Spleen (tissue), 11 donors: ENCODE measurements around the gene MRPL49. TPM values are rescaled to one million over a fixed set of nuclear protein-coding genes. Genes with fewer than 3 reads are reported as not detected.

Experiments used
- DNase-seq: peaks from one replicate; pipeline ENCODE4 v3.0.0-alpha.2; 2020
- H3K27ac ChIP-seq, 8 donors: fragments of 200-600 bp; sonication (generic) in 7 of 8; 1 replicate in 4 of 8; 2 replicates in 4 of 8; pipeline versions ENCODE4 v1.5.0 to v1.8.0; 2016 to 2021; ENCODE audit warnings: inconsistent platforms in 4 of 8, mild to moderate bottlenecking in 4 of 8, moderate library complexity in 1 of 8
- H3K27me3 ChIP-seq, 7 donors: fragments of 200-600 bp; sonication (generic) in 6 of 7; replicated peaks in 1 of 7; 1 replicate in 4 of 7; 2 replicates in 3 of 7; pipeline versions ENCODE4 v1.5.0 to v1.8.0; 2016 to 2021; ENCODE audit warnings: inconsistent platforms in 3 of 7, mild to moderate bottlenecking in 1 of 7
- H3K36me3 ChIP-seq, 6 donors: fragments of 200-600 bp; sonication (generic) in 5 of 6; 1 replicate in 4 of 6; 2 replicates in 2 of 6; pipeline versions ENCODE4 v1.5.0 to v1.8.0; 2016 to 2021; ENCODE audit warnings: inconsistent platforms in 2 of 6
- H3K4me1 ChIP-seq, 6 donors: fragments of 200-600 bp; sonication (generic) in 5 of 6; 1 replicate in 3 of 6; 2 replicates in 3 of 6; pipeline versions ENCODE4 v1.5.0 to v1.8.0; 2016 to 2021; ENCODE audit warnings: inconsistent platforms in 3 of 6
- H3K4me3 ChIP-seq, 8 donors: fragments of 200-600 bp; sonication (generic) in 7 of 8; 1 replicate in 4 of 8; 2 replicates in 4 of 8; pipeline versions ENCODE4 v1.5.0 to v1.8.0; 2016 to 2021; ENCODE audit warnings: inconsistent platforms in 4 of 8, mild to moderate bottlenecking in 4 of 8, moderate library complexity in 2 of 8
- H3K9me3 ChIP-seq, 8 donors: fragments of 200-600 bp; sonication (generic) in 7 of 8; 1 replicate in 4 of 8; 2 replicates in 4 of 8; pipeline versions ENCODE4 v1.5.0 to v1.8.0; 2016 to 2021; ENCODE audit warnings: inconsistent platforms in 4 of 8
- POLR2A ChIP-seq, 3 donors: fragments of 450-650 bp; IDR thresholded peaks; one replicate each; pipeline ENCODE4 v1.5.1; 2017; ENCODE audit warnings: antibody characterized with exemption in 3 of 3, mild to moderate bottlenecking in 1 of 3
- POLR2AphosphoS5 ChIP-seq, 3 donors: sonication (generic); formaldehyde crosslinking; IDR thresholded peaks; one replicate each; pipeline ENCODE4 v1.5.1; 2017; ENCODE audit warnings: antibody characterized with exemption in 3 of 3
- WGBS, 5 donors: extraction: QIAGEN DNeasy Blood & Tissue Kit in 3 of 5; methylation state at CpG; one replicate each; pipeline versions ENCODE4 v1.1.5 to v1.1.7; 2013 to 2018; 5-methylcytosine and 5-hydroxymethylcytosine counted together
- intact Hi-C: fragments of 100-400 bp; cut with DNase I; formaldehyde crosslinking; loops from one replicate; pipeline ENCODE4 v1.15.0; 2023; ENCODE audit warnings: low total_unique reads
- polyA plus RNA-seq, 3 donors: library from polyadenylated mRNA; stranded (reverse); fragments of 200-250 nt; gene quantifications; one replicate each; pipeline ENCODE4 v1.2.1, GENCODE V29; 2013
- total RNA-seq, 7 donors: library from RNA; depleted of rRNA in 3 of 7; stranded (reverse); fragments of >200 nt in 3 of 7; fragmentation: NEBNext Ultra II Directional in 4 of 7; extraction: Animal tissue kit (Norgen Biotek cat#: 25700) in 4 of 7; gene quantifications; one replicate each; pipeline versions ENCODE4 v1.1.0 to v1.2.1, GENCODE V29; 2016 to 2021
- TF ChIP-seq, protein P1 (sequence below), 11 experiments: fragments of 200-600 bp in 7 of 11; fragments of 450-650 bp in 4 of 11; sonication (generic) in 4 of 11; IDR thresholded peaks in 8 of 11; conservative IDR thresholded peaks in 3 of 11; 1 replicate in 7 of 11; 2 replicates in 4 of 11; pipeline versions ENCODE4 v1.4.0 to v1.8.0; 2016 to 2021; ENCODE audit warnings: antibody characterized with exemption in 11 of 11, inconsistent platforms in 4 of 11, mild to moderate bottlenecking in 1 of 11
- donor health status: healthy with polysubstance abuse.
- donor health status: DM: no; HTN: no; CAD: no; lungs with moderate emphysema.
- donor health status: DM: no; HTN: no; CAD: no.
- donor health status: Bipolar disorder and iron deficiency.
- donor health status: healthy.
- donor health status: DM: no; HTN: no; CAD: no.
- donor health status: DM: yes; HTN: yes; CAD: no.

Gene MRPL49
- total and polyA plus RNA-seq, 10 donors, result 20.0 to 51.2 (median 40.1) TPM

DNA sequence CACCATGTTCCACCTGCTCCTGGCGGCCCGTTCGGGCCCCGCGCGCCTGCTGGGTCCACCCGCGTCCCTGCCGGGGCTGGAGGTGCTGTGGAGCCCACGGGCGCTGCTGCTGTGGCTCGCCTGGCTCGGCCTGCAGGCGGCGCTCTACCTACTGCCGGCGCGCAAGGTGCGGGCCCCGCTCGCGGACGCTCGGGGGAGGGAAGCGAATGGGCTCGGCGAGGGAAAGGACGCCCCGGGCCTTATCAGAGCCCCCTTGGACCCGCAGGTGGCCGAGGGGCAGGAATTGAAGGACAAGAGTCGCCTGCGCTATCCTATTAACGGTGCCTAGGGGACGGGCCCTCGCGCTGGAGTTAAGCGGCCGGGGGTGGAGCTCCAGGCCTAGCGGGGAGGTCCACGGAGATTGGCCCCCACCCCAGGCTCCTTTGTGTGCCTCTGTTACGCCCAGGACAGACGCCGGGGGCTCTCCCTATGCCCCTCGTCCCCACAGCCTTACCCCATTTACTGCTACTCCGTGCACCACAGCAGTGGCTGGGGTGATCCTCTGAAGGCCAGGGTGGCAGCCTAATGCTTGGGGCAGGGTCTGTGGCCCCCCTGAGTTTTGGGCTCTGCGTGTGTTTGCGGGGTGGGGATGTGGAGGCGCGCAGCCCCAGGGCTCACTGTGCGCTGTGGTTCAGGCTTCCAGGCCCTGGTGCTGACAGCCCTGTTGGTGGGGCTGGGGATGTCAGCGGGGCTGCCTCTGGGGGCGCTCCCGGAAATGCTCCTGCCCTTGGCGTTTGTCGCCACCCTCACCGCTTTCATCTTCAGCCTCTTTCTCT lies 9.4 kb upstream of the MRPL49 start:
- peak overlapping the region; percentile 54 to 77 (median 57) for H3K4me3 ChIP-seq
- intact Hi-C loops, result no loop called here
- peaks cover 40 to 74% (median 59%) of the 10 kb centered on the region in 6 donors for H3K4me1 ChIP-seq
- 1 to 2% (median 1%) methylated on average over 24 to 57 of the region's 57 CpGs for WGBS, 5 donors
- DNase-seq, result peak; percentile 95
- H3K36me3 ChIP-seq, result peaks cover 0 to 42% (median 30%) of the 10 kb centered on the region in 6 donors
- no peaks in the 10 kb centered on the region for H3K27me3 ChIP-seq
- TF ChIP-seq, protein P1, sequence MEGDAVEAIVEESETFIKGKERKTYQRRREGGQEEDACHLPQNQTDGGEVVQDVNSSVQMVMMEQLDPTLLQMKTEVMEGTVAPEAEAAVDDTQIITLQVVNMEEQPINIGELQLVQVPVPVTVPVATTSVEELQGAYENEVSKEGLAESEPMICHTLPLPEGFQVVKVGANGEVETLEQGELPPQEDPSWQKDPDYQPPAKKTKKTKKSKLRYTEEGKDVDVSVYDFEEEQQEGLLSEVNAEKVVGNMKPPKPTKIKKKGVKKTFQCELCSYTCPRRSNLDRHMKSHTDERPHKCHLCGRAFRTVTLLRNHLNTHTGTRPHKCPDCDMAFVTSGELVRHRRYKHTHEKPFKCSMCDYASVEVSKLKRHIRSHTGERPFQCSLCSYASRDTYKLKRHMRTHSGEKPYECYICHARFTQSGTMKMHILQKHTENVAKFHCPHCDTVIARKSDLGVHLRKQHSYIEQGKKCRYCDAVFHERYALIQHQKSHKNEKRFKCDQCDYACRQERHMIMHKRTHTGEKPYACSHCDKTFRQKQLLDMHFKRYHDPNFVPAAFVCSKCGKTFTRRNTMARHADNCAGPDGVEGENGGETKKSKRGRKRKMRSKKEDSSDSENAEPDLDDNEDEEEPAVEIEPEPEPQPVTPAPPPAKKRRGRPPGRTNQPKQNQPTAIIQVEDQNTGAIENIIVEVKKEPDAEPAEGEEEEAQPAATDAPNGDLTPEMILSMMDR (IDR thresholded peaks at IDR 0.05 in 8 of 11, conservative IDR thresholded peaks at IDR 0.05 in 3 of 11), result peak; percentile 66 to 98 (median 95)
- no peak for TF ChIP-seq POLR2A (IDR thresholded peaks at IDR 0.05)
- TF ChIP-seq POLR2AphosphoS5 (IDR thresholded peaks at IDR 0.05), result peak; percentile 81 to 89 (median 83)
- H3K27ac ChIP-seq, result peak overlapping the region; percentile 35 to 84 (median 76)
- no peaks in the 10 kb centered on the region for H3K9me3 ChIP-seq

DNA sequence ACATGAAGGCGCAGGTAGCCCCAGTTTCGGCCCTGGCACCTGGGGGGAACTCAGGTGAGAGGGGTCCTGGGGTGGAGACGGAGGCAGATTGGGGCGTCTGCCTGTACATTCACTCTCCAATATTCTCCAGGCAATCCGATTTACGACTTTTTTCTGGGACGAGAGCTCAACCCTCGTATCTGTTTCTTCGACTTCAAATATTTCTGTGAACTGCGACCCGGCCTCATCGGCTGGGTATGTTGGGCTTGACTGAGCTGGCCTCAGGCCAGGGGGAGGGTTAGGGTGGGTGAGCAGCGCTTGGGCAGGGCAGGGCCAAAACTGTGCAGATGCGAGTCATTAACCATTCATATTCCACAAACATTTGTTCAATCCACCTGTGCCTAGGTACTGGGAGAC lies 8.8 kb upstream of the MRPL49 start:
- H3K27me3 ChIP-seq, result no peaks in the 10 kb centered on the region
- DNase-seq, result no peak
- peak overlapping the region in 7 of 8 donors; percentile 56 to 77 (median 57) for H3K4me3 ChIP-seq
- peak overlapping the region in 5 of 8 donors; percentile 35 to 84 (median 77) for H3K27ac ChIP-seq
- TF ChIP-seq, protein P1 (IDR thresholded peaks at IDR 0.05 in 8 of 11, conservative IDR thresholded peaks at IDR 0.05 in 3 of 11), result no peak
- TF ChIP-seq POLR2A (IDR thresholded peaks at IDR 0.05), result no peak
- TF ChIP-seq POLR2AphosphoS5 (IDR thresholded peaks at IDR 0.05), result no peak
- H3K36me3 ChIP-seq, result peaks cover 0 to 42% (median 28%) of the 10 kb centered on the region in 6 donors
- no peaks in the 10 kb centered on the region for H3K9me3 ChIP-seq
- H3K4me1 ChIP-seq, result peaks cover 43 to 80% (median 65%) of the 10 kb centered on the region in 6 donors
- intact Hi-C loops, result no loop called here
- WGBS, 5 donors, result 29 to 50% (median 32%) methylated on average over 14 of the region's 14 CpGs

DNA sequence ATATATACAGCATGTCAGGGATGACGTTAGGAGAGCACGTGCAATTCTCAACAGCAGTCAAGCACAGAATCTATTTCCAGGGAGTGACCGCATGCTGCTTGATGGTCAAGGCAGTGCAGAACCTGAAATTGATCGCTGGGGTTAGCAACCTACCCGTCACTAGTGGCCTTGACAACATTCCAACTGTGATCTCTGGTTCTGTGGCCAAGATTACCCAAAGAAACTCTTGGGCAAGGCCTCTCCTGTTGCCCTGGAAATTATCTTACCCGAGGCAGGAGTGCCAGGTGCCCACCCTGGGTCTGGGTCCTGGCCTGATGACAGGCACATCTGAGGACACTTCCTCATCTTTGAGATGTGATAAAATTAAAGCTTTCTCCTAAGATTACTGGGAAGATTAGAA lies 8.3 kb upstream of the MRPL49 start:
- H3K9me3 ChIP-seq, result no peaks in the 10 kb centered on the region
- TF ChIP-seq, protein P1 (IDR thresholded peaks at IDR 0.05 in 8 of 11, conservative IDR thresholded peaks at IDR 0.05 in 3 of 11), result no peak
- no peaks in the 10 kb centered on the region for H3K27me3 ChIP-seq
- DNase-seq, result peak; percentile 35
- H3K36me3 ChIP-seq, result peaks cover 0 to 42% (median 28%) of the 10 kb centered on the region in 6 donors
- peaks cover 43 to 85% (median 68%) of the 10 kb centered on the region in 6 donors for H3K4me1 ChIP-seq
- intact Hi-C loops, result no loop called here
- H3K4me3 ChIP-seq, result peak overlapping the region in 1 of 8 donors; percentile 77
- H3K27ac ChIP-seq, result no peak overlapping the region
- WGBS, 5 donors, result 77 to 86% (median 80%) methylated on average over 6 of the region's 6 CpGs

DNA sequence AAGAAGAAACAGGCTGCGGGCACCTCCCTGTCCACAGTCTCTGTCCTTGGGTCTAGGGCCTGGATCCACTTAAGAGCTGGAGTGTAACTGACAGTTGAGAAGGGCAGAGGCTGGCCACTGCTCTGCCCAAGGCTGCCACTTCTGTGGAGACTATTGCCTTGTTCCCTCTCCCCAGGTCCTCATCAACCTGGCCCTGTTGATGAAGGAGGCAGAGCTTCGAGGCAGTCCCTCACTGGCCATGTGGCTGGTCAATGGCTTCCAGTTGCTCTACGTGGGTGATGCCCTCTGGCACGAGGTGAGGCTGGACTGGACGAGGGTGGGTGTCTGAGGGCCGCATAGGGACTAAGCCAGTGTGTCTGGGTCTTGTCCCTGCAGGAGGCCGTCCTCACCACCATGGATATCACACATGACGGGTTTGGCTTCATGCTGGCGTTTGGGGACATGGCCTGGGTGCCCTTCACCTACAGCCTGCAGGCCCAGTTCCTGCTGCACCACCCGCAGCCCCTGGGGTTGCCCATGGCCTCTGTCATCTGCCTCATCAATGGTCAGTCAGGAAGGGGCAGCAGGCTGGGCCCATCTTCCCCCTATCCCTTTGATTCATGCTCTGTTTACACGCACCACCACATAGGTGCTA lies 7.5 kb upstream of the MRPL49 start:
- no peaks in the 10 kb centered on the region for H3K27me3 ChIP-seq
- TF ChIP-seq, protein P1 (IDR thresholded peaks at IDR 0.05 in 8 of 11, conservative IDR thresholded peaks at IDR 0.05 in 3 of 11), result no peak
- TF ChIP-seq POLR2AphosphoS5 (IDR thresholded peaks at IDR 0.05), result peak in 2 of 3 donors; percentile 19 to 55
- 78 to 97% (median 93%) methylated on average over 8 to 11 of the region's 11 CpGs for WGBS, 5 donors
- peaks cover 43 to 93% (median 71%) of the 10 kb centered on the region in 6 donors for H3K4me1 ChIP-seq
- H3K36me3 ChIP-seq, result peaks cover 0 to 42% (median 28%) of the 10 kb centered on the region in 6 donors
- H3K4me3 ChIP-seq, result no peak overlapping the region
- peak; percentile 72 for DNase-seq
- intact Hi-C loops, result loop anchor here (5.0 kb wide), 1 partner anchor 68 kb away; the partner anchor contains the start of gene CAPN1
- no peak overlapping the region for H3K27ac ChIP-seq
- no peaks in the 10 kb centered on the region for H3K9me3 ChIP-seq
